GM19099 (cell line): Measurements from ENCODE around the gene GLOD5.

Source experiments
- POLR2A ChIP-seq: IDR thresholded peaks from 3 replicates; pipeline ENCODE4 v1.6.1; 2011; ENCODE audit warnings: low read depth; ENCODE audit not compliant: insufficient read length; ENCODE audit errors: extremely low read depth

Gene GLOD5

GRCh38 chrX:48785186-48785539 lies 23.6 kb downstream of the GLOD5 start:
- no peak for TF ChIP-seq POLR2A

- no peak for TF ChIP-seq POLR2A
Measured at GRCh38 chrX:48785540-48786214, 24.1 kb downstream of the GLOD5 start.

GRCh38 chrX:48786341-48786800 lies 24.8 kb downstream of the GLOD5 start, which contains the start of gene GATA1:
Gene GATA1, plus strand, starts transcription at chrX:48786590. Its CDS starts 4,520 bp downstream, at chrX:48791110.
- TF ChIP-seq POLR2A = no peak

DNA sequence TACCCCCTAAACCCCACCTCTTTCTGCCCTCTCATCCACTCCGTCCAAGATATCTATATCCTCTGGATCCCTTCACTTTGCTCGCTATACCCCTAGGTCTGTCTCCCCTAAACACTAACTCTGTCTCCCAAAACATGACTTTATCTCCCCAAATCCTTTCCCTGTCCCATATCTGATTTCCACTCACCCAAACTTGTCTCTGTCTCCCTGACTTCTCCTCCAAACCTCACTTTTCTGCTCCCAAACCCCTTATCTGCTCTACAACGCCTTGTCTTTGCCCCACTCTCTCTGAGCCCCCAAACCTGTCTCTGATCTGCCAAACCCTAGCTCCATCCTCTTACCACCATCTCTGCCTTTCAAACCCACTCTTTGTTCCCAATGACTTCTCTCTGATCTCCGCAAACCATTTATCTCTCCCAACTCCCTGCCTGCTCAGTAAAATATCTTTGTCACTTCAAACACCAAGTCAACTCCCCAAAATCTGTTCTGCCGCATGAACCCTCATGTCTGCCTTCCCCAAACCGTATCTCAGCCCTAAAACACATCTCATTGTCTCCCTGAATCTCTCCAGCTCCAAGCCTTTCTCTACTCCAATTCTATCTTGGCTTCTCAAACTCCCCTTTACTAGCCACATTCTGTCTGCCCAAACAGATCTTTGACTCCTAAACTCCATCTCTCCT lies 25.4 kb downstream of the GLOD5 start:
- TF ChIP-seq POLR2A = no peak

DNA sequence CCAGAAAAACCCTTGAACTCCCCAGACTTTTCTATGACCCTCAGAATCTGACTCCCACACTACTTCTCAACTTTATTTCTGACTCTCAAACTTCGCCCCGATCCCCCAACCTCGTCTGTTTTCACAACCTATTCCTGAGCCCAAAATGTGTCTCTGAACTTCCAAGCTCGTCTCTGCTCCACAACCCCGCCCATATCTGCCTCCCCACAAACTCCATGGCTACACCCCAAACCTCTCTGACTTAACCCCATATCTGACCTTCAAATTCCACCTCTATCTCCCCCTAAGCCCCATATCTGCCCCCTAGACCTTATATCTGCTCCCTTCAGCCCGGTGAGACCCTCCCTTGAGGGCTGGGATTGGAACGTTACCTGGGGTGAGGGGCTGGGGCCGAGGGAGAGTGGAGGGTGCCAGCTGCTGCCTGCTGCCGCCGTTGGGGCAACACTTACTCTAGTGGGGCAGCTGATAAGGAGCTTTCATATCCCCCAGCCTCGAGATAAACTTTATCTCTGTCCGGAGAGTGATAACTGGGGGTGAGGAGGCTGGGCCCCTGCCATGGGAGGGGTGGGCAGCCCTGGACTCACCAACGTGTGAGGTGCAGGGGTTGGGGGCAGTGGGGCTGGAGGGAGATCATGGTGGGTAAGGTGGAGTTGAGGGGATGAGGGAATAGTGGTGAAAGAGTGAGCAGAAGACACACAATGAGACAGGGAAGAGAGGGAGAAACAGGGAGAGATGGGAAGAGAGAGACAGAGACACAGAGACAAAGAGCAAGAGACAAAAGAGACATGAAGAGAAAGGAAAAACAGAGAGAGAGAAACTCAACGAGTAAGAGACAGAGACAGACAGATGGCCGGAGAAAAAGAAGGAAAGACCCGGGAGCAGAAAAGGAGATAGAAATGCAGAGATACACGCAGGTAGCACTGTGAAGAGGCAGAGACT lies 26.2 kb downstream of the GLOD5 start:
- TF ChIP-seq POLR2A = no peak

- TF ChIP-seq POLR2A = no peak
Measured at GRCh38 chrX:48789366-48790220, 28.0 kb downstream of the GLOD5 start.

- TF ChIP-seq POLR2A = no peak
Measured at GRCh38 chrX:48790477-48790876, 28.9 kb downstream of the GLOD5 start.

GRCh38 chrX:48791063-48791820 lies 29.7 kb downstream of the GLOD5 start:
- no peak for TF ChIP-seq POLR2A

DNA sequence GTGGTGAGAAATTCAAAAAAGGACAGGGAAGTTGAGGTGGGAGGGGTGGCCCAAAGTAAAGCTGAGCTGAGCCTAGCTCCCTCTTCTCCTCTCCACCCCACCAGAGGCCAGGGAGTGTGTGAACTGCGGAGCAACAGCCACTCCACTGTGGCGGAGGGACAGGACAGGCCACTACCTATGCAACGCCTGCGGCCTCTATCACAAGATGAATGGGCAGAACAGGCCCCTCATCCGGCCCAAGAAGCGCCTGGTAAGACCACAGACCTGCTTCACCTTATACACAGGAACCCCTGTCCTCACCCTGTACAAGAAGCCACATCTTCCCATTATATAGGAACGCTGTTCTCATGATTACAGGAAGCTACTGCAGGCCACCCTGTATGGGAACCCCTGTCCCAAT lies 30.7 kb downstream of the GLOD5 start:
- no peak for TF ChIP-seq POLR2A

DNA sequence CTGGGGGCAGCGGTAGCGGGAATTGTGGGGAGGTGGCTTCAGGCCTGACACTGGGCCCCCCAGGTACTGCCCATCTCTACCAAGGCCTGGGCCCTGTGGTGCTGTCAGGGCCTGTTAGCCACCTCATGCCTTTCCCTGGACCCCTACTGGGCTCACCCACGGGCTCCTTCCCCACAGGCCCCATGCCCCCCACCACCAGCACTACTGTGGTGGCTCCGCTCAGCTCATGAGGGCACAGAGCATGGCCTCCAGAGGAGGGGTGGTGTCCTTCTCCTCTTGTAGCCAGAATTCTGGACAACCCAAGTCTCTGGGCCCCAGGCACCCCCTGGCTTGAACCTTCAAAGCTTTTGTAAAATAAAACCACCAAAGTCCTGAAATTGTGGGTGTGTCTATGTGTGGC lies 32.4 kb downstream of the GLOD5 start:
- no peak for TF ChIP-seq POLR2A

DNA sequence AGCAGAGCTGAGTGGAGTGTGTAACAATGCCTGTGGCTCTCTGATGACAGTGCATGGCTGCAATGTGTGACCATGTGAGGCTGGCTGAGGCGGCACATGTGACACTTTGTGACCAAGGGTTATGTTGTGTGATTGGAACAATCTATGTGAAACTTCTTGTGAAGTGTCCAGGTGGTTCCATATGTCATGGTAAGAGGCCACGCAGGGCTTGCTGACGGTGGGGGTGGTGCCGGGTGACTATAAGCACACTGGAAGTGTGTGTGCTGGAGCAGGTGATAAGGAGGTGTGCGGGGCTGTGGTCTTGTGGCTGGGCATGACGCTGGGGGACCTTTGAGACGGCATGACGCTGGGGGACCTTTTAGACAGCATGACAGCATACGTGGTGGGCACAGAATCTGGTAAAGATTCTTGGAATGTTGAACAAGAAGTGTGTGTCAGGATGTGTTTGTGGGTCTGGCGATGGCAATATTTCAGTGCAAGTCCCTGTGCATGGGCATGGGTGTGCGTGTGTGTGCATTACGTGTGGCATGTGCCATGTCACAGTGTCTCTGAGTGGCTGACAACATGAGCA lies 32.9 kb downstream of the GLOD5 start:
- no peak for TF ChIP-seq POLR2A

DNA sequence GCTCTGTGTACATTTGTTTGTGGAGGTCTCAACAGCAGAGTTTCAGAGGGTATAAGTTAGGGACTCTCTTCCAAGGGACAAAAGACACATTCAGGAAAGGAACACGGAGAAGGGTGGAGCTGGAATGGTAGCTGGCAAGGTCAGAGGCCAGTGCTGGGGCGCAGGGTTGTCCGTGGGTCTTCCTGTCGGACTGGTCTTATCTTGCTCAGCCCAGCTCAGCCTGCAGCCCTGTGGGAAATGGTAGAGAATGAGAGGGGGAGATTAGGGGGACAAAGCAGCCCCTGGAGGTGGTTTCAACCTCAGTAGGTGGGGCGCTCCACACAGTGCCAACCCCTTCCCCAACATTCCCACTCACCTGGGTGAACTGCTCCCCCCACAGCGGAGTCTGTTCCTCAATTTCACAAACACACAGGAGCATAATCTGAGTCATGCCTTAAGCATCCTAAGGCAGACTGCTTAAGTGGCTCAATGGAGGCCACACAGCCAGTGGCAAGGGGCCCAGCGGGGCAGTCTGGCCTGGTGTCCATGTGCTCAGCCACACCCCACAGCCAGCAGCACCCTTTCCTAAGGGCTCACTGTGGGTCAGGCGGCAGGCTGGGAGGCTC lies 33.5 kb downstream of the GLOD5 start:
- no peak for TF ChIP-seq POLR2A

DNA sequence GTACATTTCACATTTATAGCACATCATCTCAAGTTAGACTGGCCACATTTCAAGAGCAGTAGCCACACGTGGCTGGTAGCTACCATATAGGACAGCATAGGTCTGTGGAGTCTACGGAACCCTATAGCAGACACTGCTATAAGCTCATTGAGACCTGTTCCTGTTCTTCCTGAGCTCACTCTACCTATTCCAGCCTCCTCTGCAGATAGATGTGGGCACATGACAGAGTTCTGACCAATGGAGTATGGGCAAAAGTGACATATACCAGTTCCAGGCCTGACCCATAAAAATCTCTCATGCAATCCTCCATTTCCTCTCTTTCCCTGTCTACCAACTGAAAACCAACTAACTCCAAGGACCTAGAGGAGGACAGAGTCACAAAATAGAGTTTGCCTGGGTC lies 36.8 kb downstream of the GLOD5 start:
- no peak for TF ChIP-seq POLR2A
